HG02981 (cell line): ENCODE results near the gene FLNC.

ENCODE experiments used
- ATAC-seq: cut with Tn5 transposase; IDR thresholded peaks from one replicate; pipeline ENCODE4 v1.9.1; 2021; ENCODE audit warnings: mild to moderate bottlenecking, moderate library complexity; ENCODE audit not compliant: unreplicated experiment

FLNC gene

GRCh38 chr7:128906766-128907559, 76.8 kb downstream of the FLNC start:
- no peak for ATAC-seq
